NCI-H1694 (cell line): ENCODE results near the gene B4GALT3.
"Not testable (repeated sequence)": the region's sequence is repeated elsewhere in the genome, so short reads cannot be mapped to it uniquely, and the experiment has no call there.

ENCODE experiments used
- DNase-seq: peaks from one replicate; lab custom pipeline; 2025; lab: John Stamatoyannopoulos, UW

Gene B4GALT3

GRCh38 chr1:161177112-161177935 is at the start of gene B4GALT3:
Gene B4GALT3, minus strand, starts transcription at chr1:161177507. Its CDS starts 1,447 bp downstream, at chr1:161176060.
- DNase-seq, result peak; percentile 55

GRCh38 chr1:161226759-161227158 is 49.5 kb upstream of the B4GALT3 start:
- DNase-seq, result no peak

DNA sequence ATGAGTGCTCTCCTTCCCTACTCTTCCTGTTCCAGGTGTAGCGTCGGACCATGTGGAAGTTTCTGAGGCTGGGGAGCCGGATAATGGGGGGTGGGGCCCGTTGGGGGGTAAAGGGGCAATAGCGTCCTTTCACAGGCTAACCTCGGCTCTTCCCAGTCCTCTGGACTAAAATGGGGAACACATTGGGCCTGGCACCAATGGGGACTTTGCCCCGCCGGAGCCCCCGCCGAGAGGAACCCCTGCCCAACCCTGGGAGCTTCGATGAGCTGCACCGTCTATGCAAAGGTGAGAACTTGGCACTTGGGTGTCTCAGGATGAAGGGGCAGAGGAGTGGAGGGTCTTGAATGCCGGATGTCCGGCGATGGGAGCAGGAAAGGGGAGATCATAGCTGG is 49.0 kb upstream of the B4GALT3 start:
- no peak for DNase-seq

DNA sequence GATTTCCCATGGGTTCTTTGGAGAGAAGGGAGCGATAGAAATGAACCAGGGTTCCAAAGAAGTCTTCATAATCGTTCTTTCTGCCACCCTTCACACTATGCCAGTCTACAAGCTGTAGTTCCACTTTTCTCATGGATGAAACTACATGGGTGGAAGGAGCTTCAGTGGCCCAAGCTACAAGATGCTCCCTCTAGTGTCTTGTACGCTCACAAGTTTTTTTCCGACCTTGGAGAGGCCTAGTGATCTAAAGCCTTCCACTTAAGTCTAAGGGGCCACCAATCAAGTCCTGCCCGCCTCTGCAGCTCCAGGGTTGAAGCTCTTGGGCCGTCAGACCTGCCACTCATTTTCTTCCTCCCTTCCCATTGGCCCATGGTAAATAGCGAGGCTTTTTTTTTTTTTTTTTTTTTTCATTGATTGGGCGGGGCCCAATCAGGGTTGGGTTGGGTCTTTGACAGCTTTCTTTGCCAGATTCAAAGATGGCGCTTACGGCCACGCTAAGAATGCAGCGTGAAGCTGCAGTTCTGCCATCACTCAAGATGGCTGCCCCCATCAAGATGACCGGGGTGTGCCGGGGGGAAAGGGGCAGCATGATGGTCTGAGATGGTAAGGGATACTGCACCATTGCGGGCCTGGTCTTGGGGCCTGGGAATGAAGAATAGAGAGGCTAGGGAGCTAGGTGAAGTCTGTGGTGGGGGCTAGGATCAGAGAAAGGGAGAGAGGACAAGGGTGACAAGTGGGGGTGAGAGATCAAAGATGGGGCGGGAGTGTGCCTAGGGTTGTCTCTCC is 48.4 kb upstream of the B4GALT3 start, which contains the start of gene TOMM40L:
TOMM40L (plus strand) TSS at position 527 of the 786 bp plus-strand sequence. CDS start 430 bp downstream, outside the sequence.
- peak; percentile 99 for DNase-seq

DNA sequence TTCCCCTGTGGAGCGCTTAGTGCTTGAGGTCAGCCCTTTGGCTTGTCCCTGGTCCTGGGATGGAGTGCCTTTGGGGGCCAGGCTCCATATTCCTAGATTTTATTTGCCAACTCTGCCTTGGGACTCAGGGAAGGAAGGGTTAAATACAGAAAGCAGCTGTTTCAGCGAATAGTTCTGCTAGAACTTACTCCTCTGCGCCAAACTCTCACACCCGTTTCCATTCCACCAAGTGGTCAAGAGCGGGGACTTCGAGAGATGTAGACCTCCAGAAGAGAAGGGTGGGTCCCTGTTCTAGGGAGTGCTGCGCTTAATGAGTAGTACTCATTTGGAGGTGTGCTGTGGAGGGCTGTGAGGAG is 47.8 kb upstream of the B4GALT3 start:
- no peak for DNase-seq

GRCh38 chr1:161224695-161225087 is 47.4 kb upstream of the B4GALT3 start:
- DNase-seq, result not testable (repeated sequence)

DNA sequence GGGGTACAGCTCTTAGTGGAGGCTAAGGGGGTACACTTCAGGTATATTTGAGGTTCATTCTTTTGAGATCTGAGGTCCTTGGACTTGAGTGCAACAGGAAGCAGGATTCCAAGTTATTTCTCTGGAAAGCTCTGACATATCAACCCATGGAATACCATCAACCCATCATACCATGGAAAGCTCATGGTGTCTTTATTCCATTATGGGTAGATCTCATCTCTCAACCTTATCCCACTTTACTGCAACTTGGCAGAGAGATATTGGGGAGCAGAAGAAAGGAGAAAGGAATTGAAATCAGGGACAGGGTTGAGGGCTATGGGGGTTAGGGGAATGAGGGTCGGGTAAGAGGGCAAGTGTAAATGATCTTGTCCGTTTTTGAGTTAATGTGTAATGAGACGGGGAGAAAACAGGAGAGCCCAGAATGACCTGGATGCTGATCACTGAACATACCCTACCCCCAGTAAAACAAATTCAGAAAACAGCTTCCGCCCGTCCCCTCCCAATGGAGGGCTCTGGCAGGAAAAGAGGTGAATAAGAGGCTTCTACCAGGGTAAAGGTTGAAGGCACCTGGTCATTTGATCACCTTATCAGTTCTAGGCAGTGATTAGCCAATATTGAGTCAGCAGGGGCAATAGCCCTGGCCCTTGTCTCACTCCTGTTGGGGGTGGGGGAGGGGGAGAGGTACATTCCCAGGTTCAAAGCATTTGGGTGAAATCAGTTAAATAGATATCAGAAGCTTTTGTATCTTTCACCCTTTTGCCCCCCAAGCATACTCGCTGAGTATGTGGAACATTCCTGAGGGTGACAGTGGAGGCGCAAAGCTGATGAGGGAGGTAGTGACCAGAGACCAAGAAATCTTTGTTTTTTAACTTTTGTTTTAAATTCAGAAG is 46.7 kb upstream of the B4GALT3 start:
- no peak for DNase-seq

DNA sequence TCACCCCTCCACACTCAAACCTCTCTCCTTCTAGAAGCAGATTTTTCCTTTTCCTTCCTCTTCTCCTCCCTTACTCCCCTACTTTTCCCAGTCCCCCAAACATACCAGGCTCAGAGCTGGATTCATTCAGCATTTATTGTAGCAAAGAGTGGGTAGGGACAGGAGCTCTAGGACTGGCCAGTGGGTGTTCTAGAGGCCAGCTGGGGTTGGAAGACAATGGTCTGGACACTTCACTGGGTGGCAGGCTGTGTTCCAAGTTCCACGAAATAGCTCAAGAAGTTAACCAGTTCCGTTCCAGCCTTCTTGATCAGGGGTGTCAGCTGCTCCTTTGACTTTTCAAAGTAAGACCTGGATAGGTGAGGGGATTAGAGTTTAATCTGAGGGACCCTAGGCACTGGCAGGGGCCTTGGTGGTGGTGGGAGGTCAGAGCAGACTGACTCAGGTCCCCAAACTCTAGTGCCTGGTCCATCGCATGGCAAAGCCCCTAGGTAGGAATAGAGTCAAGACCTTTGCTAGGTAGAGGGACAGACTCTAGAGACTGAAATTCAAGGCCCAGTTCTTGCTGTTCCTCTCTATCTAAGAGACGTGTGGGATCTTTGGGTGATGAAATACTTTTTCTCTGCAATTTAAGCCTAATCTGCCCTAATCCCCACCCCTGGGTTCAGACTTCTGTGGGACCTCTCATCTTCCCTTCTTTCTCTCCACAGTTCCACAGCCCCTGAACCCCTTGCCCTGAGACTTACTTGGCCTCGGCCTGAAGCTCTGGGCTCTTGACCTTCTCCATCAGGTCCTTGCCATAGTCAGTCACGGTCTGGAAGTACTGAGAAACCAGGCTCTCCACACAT is 45.1 kb upstream of the B4GALT3 start:
- no peak for DNase-seq

DNA sequence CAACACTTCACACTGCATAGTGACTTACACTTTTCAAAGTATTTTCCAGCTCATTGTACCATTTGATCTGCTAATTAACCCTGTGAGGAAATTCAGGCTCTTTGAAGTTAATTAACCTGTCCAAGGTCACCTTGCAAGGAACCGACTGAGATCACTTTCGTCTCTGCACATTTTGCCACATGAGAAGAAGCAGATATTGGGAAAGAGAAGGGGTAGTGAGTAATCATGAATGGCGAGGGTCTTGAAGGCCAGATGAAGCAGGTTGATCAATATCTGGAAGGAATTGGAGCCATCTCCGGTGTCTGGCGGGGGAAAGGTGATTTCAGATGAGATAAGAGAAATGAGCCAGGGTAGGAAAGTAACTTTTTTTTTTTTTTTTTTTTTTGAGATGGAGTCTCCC is 42.7 kb upstream of the B4GALT3 start:
- DNase-seq, result no peak

GRCh38 chr1:161219078-161219892 is 42.0 kb upstream of the B4GALT3 start:
- DNase-seq, result no peak

DNA sequence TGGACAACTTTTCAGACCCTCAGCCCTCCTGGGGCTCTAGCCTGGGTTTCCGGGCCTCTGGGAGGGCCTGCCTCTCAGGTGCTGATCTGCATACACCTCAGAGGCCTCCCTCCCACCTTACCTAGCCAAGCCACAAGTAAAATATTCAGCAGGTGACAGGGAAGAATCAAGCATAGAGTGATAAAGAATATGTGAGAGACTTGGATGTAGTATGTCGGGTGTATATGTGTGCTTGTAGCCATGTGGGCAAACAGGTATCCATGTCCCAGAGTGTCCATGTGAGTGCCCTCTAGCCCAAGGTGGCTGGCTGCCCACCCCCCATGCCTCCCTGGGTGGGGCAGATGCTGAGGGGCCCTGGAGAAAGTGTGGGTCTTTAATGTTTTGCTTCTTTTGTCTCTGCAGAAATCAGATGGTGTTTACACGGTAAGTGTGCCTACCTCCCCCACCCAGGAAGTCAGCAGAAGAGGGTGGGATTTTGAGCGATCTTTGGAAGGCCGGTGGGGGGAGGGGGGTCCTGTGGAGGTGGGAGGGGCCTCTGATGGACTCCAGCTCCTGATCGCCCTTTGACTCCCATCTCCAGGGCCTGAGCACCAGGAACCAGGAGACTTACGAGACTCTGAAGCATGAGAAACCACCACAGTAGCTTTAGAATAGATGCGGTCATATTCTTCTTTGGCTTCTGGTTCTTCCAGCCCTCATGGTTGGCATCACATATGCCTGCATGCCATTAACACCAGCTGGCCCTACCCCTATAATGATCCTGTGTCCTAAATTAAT is 41.2 kb upstream of the B4GALT3 start:
- no peak for DNase-seq

- no peak for DNase-seq
Observed at GRCh38 chr1:161217831-161218230, 40.5 kb upstream of the B4GALT3 start.

DNA sequence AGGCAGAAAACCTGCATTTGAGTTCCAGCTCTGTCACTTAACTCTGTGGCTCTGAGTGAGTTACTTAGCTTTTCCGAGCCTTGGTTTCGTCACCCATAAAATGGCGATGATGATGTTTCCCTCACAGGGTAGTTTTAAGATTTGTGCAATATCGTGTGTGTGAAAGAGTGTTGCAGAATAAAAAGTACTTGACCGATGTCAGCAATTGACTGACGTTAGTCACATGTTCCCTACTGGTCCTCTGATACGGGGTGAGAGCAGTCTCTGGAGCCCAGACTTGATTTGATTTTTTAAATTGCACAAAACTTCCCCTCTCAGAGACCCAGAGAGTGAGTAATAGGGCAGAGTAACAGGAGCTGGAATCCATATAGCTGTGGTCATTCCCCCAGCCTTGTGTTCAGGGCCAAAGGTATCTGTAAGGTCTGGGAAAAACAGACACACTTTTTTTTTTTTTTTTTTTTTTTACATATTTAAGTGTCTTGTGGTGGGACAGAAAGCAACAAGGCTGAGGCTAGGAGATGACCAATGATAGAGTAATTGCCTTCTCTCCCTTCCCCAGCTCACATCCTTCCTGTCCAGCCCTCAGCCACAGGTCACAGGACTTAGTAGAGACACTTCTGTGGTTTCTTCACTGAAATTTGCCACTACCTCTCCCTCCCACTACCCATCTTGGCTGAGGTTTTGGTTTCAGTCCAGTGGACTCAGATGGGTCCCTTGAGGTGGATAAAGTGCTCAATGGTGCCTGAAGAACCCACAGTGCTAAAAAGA is 39.8 kb upstream of the B4GALT3 start:
- DNase-seq, result no peak

DNA sequence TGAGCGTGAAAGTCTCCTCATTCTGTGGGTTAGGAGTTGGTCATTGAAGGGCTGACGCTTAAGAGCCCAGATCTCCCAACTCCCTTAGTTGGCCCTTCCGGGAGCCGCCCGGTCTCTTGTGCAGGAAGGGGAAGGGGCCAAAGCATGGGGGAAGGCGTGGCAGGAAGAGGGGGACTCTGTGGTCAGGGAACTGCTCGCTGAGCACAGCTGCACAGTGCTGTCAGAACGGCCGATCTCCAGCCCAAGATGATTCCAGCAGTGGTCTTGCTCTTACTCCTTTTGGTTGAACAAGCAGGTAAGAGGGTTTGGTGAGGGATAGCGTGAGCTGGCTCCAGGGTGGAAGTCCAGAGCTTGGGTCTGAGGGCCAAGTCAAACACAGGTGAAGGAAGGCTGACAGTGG is 37.8 kb upstream of the B4GALT3 start, which contains the start of gene FCER1G:
FCER1G (plus strand) TSS at position 220 of the 400 bp plus-strand sequence; CDS start at position 247, 27 bp downstream.
- no peak for DNase-seq

DNA sequence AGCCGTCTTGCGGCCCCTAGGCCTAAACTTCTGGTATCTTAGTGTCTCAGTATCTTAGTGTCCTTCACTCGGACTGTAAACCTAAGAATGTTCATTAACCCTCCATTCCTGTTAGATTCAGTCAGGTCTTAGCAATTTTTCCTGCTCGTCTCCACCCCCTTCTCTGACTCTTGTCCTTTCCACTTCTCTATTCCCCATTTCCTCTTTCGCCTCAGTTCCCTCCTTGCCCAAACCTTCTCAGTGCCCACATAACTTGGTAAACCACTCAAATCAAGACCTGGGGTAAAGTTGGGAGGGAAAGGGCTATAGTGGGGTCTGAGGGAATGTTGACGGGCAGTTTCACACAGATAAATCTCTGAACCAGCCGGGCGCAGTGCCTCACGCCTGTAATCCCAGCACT is 37.1 kb upstream of the B4GALT3 start:
- no peak for DNase-seq

- DNase-seq, result peak; percentile 62
Observed at GRCh38 chr1:161209790-161210409, 32.6 kb upstream of the B4GALT3 start.

- DNase-seq, result no peak
Observed at GRCh38 chr1:161207173-161207572, 29.9 kb upstream of the B4GALT3 start.
